CD4-positive, CD25-positive, alpha-beta regulatory T cell (primary cell): ENCODE results near the gene LRMDA. TPM values are rescaled to one million over a fixed set of nuclear protein-coding genes. Genes with fewer than 3 reads are reported as not detected.

ENCODE experiments used
- ATAC-seq, 2 donors: fragments of 150-1000 bp; cut with Tn5 transposase; one replicate each; pipeline ENCODE4 v1.10.0; 2021; ENCODE audit warnings: low read depth in 2 of 2, moderate number of reproducible peaks in 2 of 2, moderate library complexity in 1 of 2
- DNase-seq, 3 donors: peaks; one replicate each; pipeline versions ENCODE4 v3.0.0 to v3.0.0-alpha.2; 2012 to 2022; ENCODE audit warnings: mixed read lengths in 1 of 3
- H3K27ac ChIP-seq: one replicate; pipeline ENCODE4 v1.7.0; 2013; ENCODE audit warnings: mild to moderate bottlenecking, low read length; ENCODE audit not compliant: insufficient read depth, poor library complexity, severe bottlenecking
- H3K27me3 ChIP-seq: one replicate; pipeline ENCODE4 v1.7.0; 2013; ENCODE audit warnings: low read length; ENCODE audit not compliant: control insufficient read depth, insufficient read depth
- H3K36me3 ChIP-seq: one replicate; pipeline ENCODE4 v1.7.0; 2013; ENCODE audit warnings: mild to moderate bottlenecking, low read length, moderate library complexity; ENCODE audit not compliant: control insufficient read depth, insufficient read depth
- H3K4me1 ChIP-seq: 2 replicates; pipeline ENCODE4 v1.7.0; 2013; ENCODE audit warnings: mild to moderate bottlenecking, low read length; ENCODE audit not compliant: insufficient read depth, control insufficient read depth, poor library complexity, severe bottlenecking
- H3K4me3 ChIP-seq: one replicate; pipeline ENCODE4 v1.7.0; 2013; ENCODE audit warnings: low read depth, mild to moderate bottlenecking, low read length, moderate library complexity
- H3K9me3 ChIP-seq, 2 experiments: 1 replicate in 1 of 2; 2 replicates in 1 of 2; pipeline ENCODE4 v1.7.0; 2013; ENCODE audit warnings: low read length in 2 of 2, mild to moderate bottlenecking in 1 of 2, moderate library complexity in 1 of 2; ENCODE audit not compliant: control insufficient read depth in 2 of 2
- H3K27ac Mint-ChIP-seq, 3 donors: one replicate each; pipeline ENCODE4 v1.8.0; 2020 to 2022; ENCODE audit warnings: mild to moderate bottlenecking in 3 of 3, mixed read lengths in 3 of 3, moderate library complexity in 2 of 3
- H3K27me3 Mint-ChIP-seq: one replicate; pipeline ENCODE4 v1.8.0; 2022; ENCODE audit warnings: mild to moderate bottlenecking, mixed read lengths
- H3K36me3 Mint-ChIP-seq: one replicate; pipeline ENCODE4 v1.8.0; 2020; ENCODE audit warnings: mixed read lengths
- H3K4me1 Mint-ChIP-seq, 4 donors: one replicate each; pipeline ENCODE4 v1.8.0; 2020 to 2022; ENCODE audit warnings: mixed read lengths in 4 of 4, mild to moderate bottlenecking in 1 of 4
- H3K4me3 Mint-ChIP-seq, 4 donors: one replicate each; pipeline ENCODE4 v1.8.0; 2020 to 2022; ENCODE audit warnings: mild to moderate bottlenecking in 4 of 4, mixed read lengths in 4 of 4, moderate library complexity in 3 of 4
- H3K9me3 Mint-ChIP-seq, 7 donors: one replicate each; pipeline ENCODE4 v1.8.0; 2020 to 2022; ENCODE audit warnings: mixed read lengths in 7 of 7, mild to moderate bottlenecking in 3 of 7, moderate library complexity in 2 of 7
- polyA plus RNA-seq, 4 donors: library from polyadenylated mRNA; unstranded; fragments of 300-500 nt; fragmentation: Illumina TruSeq; gene quantifications; one replicate each; pipeline ENCODE4 v1.2.3, GENCODE V29; 2021
- total RNA-seq: library from RNA; stranded (reverse); gene quantifications from one replicate; pipeline ENCODE4 v1.2.3, GENCODE V29; 2022

Gene LRMDA
- total and polyA plus RNA-seq, 5 donors from 2014 or later, result 0.10 TPM; not detected in 4

DNA sequence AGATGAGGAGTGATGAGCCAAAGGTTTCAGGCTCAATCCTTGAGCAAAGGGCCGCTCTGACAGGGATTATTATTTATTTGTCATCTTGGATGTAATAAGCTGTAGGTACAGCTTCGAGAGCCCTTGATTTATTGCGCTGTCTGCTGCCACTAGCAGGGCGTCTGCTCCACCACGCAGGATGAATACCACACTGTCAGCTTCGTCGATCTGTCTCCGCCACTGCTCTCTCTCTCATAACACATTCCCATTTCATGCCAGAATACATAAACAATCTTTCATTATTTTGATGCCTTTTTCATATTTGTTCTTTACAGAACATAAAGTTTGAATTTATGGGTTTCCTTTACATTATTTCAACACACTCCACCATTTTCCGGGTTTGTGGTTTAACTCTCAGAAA lies 276.6 kb downstream of the LRMDA start:
- H3K4me3 Mint-ChIP-seq, result no peak overlapping the region
- H3K27ac Mint-ChIP-seq, result no peak overlapping the region
- peaks cover 0 to 2% (median 0%) of the 10 kb centered on the region in 7 donors for H3K9me3 Mint-ChIP-seq
- Histone ChIP-seq H3K27me3 (peaks cover 2% of the 10 kb centered on the region), H3K4me3 (no peak overlapping the region), H3K4me1 (no peaks in the 10 kb centered on the region), H3K36me3 (no peaks in the 10 kb centered on the region), H3K9me3 (no peaks in the 10 kb centered on the region), H3K27ac (no peak overlapping the region)
- DNase-seq (no peak), ATAC-seq (no peak)
- H3K36me3 Mint-ChIP-seq, result no peaks in the 10 kb centered on the region
- no peaks in the 10 kb centered on the region for H3K4me1 Mint-ChIP-seq
- peaks cover 14% of the 10 kb centered on the region for H3K27me3 Mint-ChIP-seq

DNA sequence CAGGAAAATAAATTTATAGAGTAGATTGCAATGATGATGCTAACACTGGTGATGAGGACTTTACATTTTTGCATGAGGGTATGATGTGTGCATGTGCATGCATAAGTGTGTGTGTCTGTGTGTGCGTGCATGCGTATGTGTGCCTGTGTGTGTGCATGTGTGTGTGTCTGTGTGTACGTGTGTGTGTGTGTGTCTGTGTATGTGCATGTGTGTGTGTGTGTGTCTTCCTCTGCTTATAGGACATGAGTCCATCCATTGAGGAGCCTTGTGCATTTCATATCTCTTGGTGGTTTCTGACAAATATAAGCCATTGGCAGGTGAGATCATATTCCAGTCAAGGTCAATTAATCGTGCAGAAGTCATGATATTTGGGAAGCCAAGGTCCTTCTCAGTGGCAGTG lies 277.8 kb downstream of the LRMDA start:
- Histone ChIP-seq H3K27ac (no peak overlapping the region), H3K36me3 (no peaks in the 10 kb centered on the region), H3K4me3 (no peak overlapping the region), H3K9me3 (no peaks in the 10 kb centered on the region), H3K27me3 (peaks cover 2% of the 10 kb centered on the region), H3K4me1 (no peaks in the 10 kb centered on the region)
- Mint-ChIP-seq H3K9me3 (peaks cover 0 to 2% (median 0%) of the 10 kb centered on the region in 7 donors), H3K4me3 (no peak overlapping the region), H3K36me3 (no peaks in the 10 kb centered on the region), H3K4me1 (no peaks in the 10 kb centered on the region), H3K27me3 (peaks cover 18% of the 10 kb centered on the region), H3K27ac (no peak overlapping the region)
- DNase-seq, result no peak
- no peak for ATAC-seq

DNA sequence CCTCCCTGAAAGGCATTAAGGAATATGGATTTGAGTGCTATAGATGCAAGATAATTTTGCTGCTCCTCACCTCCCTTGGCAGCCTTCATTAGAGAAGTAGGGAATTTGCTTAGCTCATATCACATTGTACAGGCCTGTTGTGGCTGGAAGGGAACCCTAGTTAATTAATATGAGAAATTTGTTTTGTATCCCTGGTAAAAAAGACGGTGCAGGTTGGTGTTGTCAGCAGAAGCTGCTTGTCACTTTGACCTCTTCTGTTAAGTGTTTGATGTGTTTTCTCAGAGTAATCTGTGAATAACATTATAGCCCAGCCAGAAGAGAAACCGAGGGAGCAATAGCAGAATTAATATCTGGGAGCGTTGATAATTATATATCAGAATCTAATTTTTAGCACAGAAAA lies 278.4 kb downstream of the LRMDA start:
- Mint-ChIP-seq H3K36me3 (no peaks in the 10 kb centered on the region), H3K9me3 (peaks cover 0 to 2% (median 0%) of the 10 kb centered on the region in 7 donors), H3K27ac (no peak overlapping the region), H3K27me3 (peaks cover 20% of the 10 kb centered on the region), H3K4me1 (no peaks in the 10 kb centered on the region), H3K4me3 (no peak overlapping the region)
- ATAC-seq (no peak), DNase-seq (no peak)
- no peak overlapping the region for H3K4me3 ChIP-seq
- H3K9me3 ChIP-seq, result no peaks in the 10 kb centered on the region
- peaks cover 2% of the 10 kb centered on the region for H3K27me3 ChIP-seq
- no peaks in the 10 kb centered on the region for H3K4me1 ChIP-seq
- H3K36me3 ChIP-seq, result no peaks in the 10 kb centered on the region
- H3K27ac ChIP-seq, result no peak overlapping the region

DNA sequence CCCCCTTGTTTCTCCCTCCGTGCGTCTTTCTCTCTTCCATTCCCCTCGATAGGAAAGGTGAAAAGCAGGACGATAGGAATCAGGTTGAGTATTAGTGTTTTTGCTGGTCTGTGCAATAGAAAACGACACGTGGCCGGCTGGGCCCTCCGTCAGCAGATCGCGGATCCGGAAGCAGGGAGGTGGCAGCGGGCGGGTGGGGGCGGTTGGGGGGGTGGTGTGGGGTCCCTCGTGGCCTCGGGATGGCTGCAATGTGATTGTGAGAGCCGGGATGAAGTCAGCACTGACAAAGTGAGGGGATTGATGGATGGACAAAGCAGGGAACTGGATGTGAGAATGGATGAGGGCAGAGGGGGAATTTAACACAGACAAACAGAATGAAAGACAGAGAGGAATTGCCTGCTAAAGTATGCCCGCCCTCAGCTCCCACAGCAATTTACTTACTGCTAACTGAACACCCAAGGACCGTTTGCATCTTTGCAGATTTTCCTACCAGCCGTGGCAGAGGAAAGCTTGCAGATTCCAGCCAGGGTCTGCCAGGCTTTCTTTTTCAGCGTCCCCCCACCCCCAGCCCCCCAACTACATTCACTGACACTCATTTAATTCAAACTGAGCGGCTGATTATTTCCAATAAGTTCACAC lies 280.9 kb downstream of the LRMDA start:
- no peak overlapping the region for H3K27ac Mint-ChIP-seq
- no peaks in the 10 kb centered on the region for H3K36me3 Mint-ChIP-seq
- peaks cover 20% of the 10 kb centered on the region for H3K27me3 Mint-ChIP-seq

DNA sequence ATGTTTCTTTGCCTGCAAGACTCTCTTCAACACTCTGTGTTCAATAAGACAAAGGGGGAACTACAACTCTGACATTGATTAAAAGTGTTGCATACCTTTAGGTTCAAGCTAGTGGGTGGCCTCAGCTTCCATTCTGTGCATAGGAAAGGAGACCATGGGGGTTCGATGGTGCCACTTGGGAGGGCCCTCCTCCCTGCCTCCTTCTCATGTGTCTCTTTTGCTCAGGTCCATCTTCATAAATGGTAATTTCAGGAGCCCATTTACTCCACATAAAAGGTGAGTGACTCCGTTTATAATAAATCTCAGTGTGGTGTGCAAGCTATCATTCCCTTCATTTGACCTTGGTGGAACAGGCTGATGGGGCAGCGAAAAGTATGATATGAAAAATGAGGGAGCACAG lies 285.1 kb downstream of the LRMDA start:
- H3K4me1 Mint-ChIP-seq, result no peaks in the 10 kb centered on the region

More for the DNA sequence above, 280.9 kb downstream of the LRMDA start:
- no peak for DNase-seq
- no peak for ATAC-seq
- H3K9me3 ChIP-seq, result no peaks in the 10 kb centered on the region
- peaks cover 0 to 2% (median 0%) of the 10 kb centered on the region in 7 donors for H3K9me3 Mint-ChIP-seq
- no peak overlapping the region for H3K4me3 ChIP-seq
- H3K27ac ChIP-seq, result no peak overlapping the region
- no peaks in the 10 kb centered on the region for H3K4me1 Mint-ChIP-seq
- H3K36me3 ChIP-seq, result no peaks in the 10 kb centered on the region
- H3K27me3 ChIP-seq, result peaks cover 2% of the 10 kb centered on the region
- no peak overlapping the region for H3K4me3 Mint-ChIP-seq
- H3K4me1 ChIP-seq, result no peaks in the 10 kb centered on the region

DNA sequence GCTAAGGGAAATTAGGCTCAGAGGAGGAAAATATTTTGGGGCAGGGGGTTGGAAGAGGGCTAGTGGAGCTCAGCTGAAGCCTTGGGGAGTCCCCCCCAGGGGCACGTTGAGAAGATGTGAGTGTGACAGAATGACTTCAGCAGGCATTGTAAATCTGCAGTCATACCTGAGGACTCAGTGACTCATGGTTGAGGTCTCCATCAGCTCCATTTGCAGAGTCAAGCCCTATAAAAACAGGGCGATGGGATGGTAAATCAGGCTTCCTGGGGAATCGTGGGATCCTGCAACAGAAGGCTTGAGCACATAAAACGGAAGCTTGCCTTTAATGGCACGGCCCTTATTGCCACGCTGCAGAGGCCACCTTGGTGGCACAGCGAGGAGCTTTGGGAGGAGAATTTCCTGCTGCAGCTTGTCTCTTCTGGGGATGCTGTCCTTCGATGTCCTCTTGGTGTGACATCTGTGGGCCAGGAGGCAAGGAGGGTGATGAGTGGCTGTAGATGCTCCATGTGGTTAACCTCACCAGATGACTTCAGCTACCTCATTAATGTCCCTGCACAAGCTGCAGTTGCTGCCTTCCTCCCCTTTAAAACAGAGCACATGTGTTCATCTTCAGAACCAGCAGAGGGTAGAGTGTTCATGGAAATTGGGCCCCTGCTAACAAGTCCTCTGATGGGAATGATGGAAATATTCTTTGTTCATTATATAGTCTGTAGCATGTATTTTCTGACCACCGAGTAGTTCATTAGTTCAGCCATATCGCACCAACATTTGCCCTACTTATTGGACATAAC lies 285.9 kb downstream of the LRMDA start:
- Histone ChIP-seq H3K9me3 (no peaks in the 10 kb centered on the region), H3K27ac (no peak overlapping the region), H3K27me3 (peaks cover 2% of the 10 kb centered on the region), H3K4me1 (no peaks in the 10 kb centered on the region), H3K4me3 (no peak overlapping the region), H3K36me3 (no peaks in the 10 kb centered on the region)
- Mint-ChIP-seq H3K36me3 (no peaks in the 10 kb centered on the region), H3K27me3 (peaks cover 6% of the 10 kb centered on the region), H3K4me1 (no peaks in the 10 kb centered on the region), H3K4me3 (no peak overlapping the region), H3K27ac (no peak overlapping the region), H3K9me3 (peaks cover 0 to 1% (median 0%) of the 10 kb centered on the region in 7 donors)
- no peak for DNase-seq
- ATAC-seq, result no peak

More for the DNA sequence above, 285.1 kb downstream of the LRMDA start:
- H3K4me1 ChIP-seq, result no peaks in the 10 kb centered on the region
- H3K36me3 ChIP-seq, result no peaks in the 10 kb centered on the region
- no peak overlapping the region for H3K4me3 Mint-ChIP-seq
- peaks cover 0 to 2% (median 0%) of the 10 kb centered on the region in 7 donors for H3K9me3 Mint-ChIP-seq
- H3K27ac Mint-ChIP-seq, result no peak overlapping the region
- DNase-seq (no peak), ATAC-seq (no peak)
- H3K27me3 ChIP-seq, result peaks cover 2% of the 10 kb centered on the region
- no peaks in the 10 kb centered on the region for H3K9me3 ChIP-seq
- no peaks in the 10 kb centered on the region for H3K36me3 Mint-ChIP-seq
- H3K27me3 Mint-ChIP-seq, result peaks cover 7% of the 10 kb centered on the region
- no peak overlapping the region for H3K27ac ChIP-seq
- H3K4me3 ChIP-seq, result no peak overlapping the region

DNA sequence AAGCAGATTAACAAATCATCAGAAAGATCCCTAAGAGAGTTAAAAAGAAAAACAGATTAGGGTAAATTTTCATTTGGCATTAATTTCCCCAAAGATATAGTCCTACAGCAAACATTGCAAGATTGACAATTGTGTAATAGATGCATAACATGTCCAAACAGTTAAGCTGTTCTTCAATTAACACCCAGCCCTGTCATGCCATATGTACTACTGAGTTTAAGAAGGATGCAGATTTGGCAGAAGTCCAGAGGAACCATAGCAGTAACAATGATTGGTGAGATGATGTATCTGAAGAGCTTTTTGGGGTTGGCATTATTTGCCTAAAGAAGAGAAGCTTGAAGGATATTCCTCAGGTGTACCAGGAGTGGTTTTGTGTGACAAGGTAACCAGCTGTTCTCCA lies 287.6 kb downstream of the LRMDA start:
- no peak for DNase-seq
- no peaks in the 10 kb centered on the region for H3K4me1 ChIP-seq
- no peaks in the 10 kb centered on the region for H3K9me3 ChIP-seq
- Mint-ChIP-seq H3K4me1 (no peaks in the 10 kb centered on the region), H3K27me3 (peaks cover 5% of the 10 kb centered on the region), H3K9me3 (peaks cover 0 to 1% (median 0%) of the 10 kb centered on the region in 7 donors), H3K36me3 (no peaks in the 10 kb centered on the region), H3K4me3 (no peak overlapping the region), H3K27ac (no peak overlapping the region)
- H3K4me3 ChIP-seq, result no peak overlapping the region
- no peak overlapping the region for H3K27ac ChIP-seq
- no peak for ATAC-seq
- H3K27me3 ChIP-seq, result no peaks in the 10 kb centered on the region
- H3K36me3 ChIP-seq, result no peaks in the 10 kb centered on the region
